Stomach (tissue), 4 donors: ENCODE results near the gene TNFSF10.

ENCODE experiments used
- POLR2A ChIP-seq, 4 donors: fragments of 450-650 bp; IDR thresholded peaks; one replicate each; pipeline ENCODE4 v1.6.1; 2016; ENCODE audit warnings: antibody characterized with exemption in 4 of 4, control low read depth in 2 of 4, mild to moderate bottlenecking in 1 of 4, moderate library complexity in 1 of 4
- POLR2AphosphoS5 ChIP-seq, 3 donors: sonication (generic); formaldehyde crosslinking; IDR thresholded peaks; one replicate each; pipeline ENCODE4 v1.6.1; 2016; ENCODE audit warnings: antibody characterized with exemption in 3 of 3
- TF ChIP-seq, protein P1 (sequence below), 7 experiments: fragments of 450-650 bp in 4 of 7; fragments of 200-600 bp in 3 of 7; sonication (generic) in 3 of 7; IDR thresholded peaks; one replicate each; pipeline ENCODE4 v1.5.1; 2016 to 2019; ENCODE audit warnings: antibody characterized with exemption in 7 of 7, control low read depth in 2 of 7, mild to moderate bottlenecking in 1 of 7

DNA sequence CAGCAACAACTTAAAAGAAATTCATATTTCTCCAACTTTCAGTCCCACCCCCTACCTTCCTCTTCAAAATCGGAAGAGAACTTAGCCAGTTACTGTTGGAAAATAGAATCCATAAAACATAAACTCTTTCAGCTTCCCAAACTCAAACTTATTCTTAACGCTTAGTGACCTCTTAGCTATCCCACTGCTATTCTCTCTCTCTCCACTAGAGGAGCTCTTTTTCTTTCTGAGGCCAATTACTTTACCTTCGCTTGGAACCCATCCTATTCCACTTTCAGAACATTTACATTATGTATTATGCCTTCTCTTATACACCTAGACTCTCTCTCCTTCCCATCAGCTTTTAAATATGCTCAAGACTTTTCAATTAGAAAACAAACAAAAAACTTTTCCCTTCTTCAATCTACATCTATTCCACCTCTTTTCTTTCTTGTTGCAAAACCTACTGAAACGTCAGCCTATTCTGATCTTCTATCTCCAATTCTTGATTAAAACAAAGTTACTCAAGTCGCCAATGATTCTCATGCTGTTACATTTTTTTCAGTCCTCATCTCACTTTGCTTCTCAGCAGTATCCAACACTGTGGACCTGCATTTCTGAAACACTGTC, 61.6 kb downstream of the TNFSF10 start:
- TF ChIP-seq, protein P1, sequence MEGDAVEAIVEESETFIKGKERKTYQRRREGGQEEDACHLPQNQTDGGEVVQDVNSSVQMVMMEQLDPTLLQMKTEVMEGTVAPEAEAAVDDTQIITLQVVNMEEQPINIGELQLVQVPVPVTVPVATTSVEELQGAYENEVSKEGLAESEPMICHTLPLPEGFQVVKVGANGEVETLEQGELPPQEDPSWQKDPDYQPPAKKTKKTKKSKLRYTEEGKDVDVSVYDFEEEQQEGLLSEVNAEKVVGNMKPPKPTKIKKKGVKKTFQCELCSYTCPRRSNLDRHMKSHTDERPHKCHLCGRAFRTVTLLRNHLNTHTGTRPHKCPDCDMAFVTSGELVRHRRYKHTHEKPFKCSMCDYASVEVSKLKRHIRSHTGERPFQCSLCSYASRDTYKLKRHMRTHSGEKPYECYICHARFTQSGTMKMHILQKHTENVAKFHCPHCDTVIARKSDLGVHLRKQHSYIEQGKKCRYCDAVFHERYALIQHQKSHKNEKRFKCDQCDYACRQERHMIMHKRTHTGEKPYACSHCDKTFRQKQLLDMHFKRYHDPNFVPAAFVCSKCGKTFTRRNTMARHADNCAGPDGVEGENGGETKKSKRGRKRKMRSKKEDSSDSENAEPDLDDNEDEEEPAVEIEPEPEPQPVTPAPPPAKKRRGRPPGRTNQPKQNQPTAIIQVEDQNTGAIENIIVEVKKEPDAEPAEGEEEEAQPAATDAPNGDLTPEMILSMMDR (IDR thresholded peaks at IDR 0.05), result peak in 5 of 7 experiments; percentile 66 to 88 (median 85)
- TF ChIP-seq POLR2AphosphoS5 (IDR thresholded peaks at IDR 0.05) (no peak), POLR2A (IDR thresholded peaks at IDR 0.05) (no peak)
